ENCODE measurements around the gene CNKSR2.
"Not testable (repeated sequence)": the region's sequence is repeated elsewhere in the genome, so short reads cannot be mapped to it uniquely, and the experiment has no call there.

The CNKSR2 gene

GRCh38 chrX:21469071-21469470, 94.9 kb downstream of the CNKSR2 start:
- in situ Hi-C loops (cut with HindIII; ENCODE audit: low sequenced_read_pairs) = no loop called here
- no peak for TF ChIP-seq CTCF (IDR thresholded peaks at IDR 0.05; ENCODE audit: low read depth, low read length, missing control alignments)
- H3K4me3 ChIP-seq (ENCODE audit: low read depth, low read length) = no peak overlapping the region
- DNase-seq (ENCODE audit: low read depth) = no peak

- no peak for TF ChIP-seq CTCF (IDR thresholded peaks at IDR 0.05; ENCODE audit: low read depth, low read length, missing control alignments)
- in situ Hi-C loops (cut with HindIII; ENCODE audit: low sequenced_read_pairs) = no loop called here
- DNase-seq (ENCODE audit: low read depth) = no peak
- H3K4me3 ChIP-seq (ENCODE audit: low read depth, low read length) = no peak overlapping the region
These were observed 102.7 kb downstream of the CNKSR2 start for GRCh38 chrX:21476909-21477308.

GRCh38 chrX:21479695-21480270, 105.6 kb downstream of the CNKSR2 start:
- peak; percentile 66 for TF ChIP-seq CTCF (IDR thresholded peaks at IDR 0.05; ENCODE audit: low read depth, low read length, missing control alignments)
- in situ Hi-C loops (cut with HindIII; ENCODE audit: low sequenced_read_pairs) = no loop called here
- no peak overlapping the region for H3K4me3 ChIP-seq (ENCODE audit: low read depth, low read length)
- peak; percentile 50 for DNase-seq (ENCODE audit: low read depth)

- no peak overlapping the region for H3K4me3 ChIP-seq (ENCODE audit: low read depth, low read length)
- in situ Hi-C loops (cut with HindIII; ENCODE audit: low sequenced_read_pairs) = no loop called here
- no peak for TF ChIP-seq CTCF (IDR thresholded peaks at IDR 0.05; ENCODE audit: low read depth, low read length, missing control alignments)
- no peak for DNase-seq (ENCODE audit: low read depth)
These were observed 107.5 kb downstream of the CNKSR2 start for GRCh38 chrX:21481761-21482160.

GRCh38 chrX:21484051-21484450, 109.8 kb downstream of the CNKSR2 start:
- DNase-seq (ENCODE audit: low read depth); in situ Hi-C loops (cut with HindIII; ENCODE audit: low sequenced_read_pairs); H3K4me3 ChIP-seq (ENCODE audit: low read depth, low read length): not testable (repeated sequence)

GRCh38 chrX:21487832-21488231, 113.6 kb downstream of the CNKSR2 start:
- no peak for DNase-seq (ENCODE audit: low read depth)

GRCh38 chrX:21490341-21490740, 116.1 kb downstream of the CNKSR2 start:
- peak; percentile 23 for DNase-seq (ENCODE audit: low read depth)
- no peak overlapping the region for H3K4me3 ChIP-seq (ENCODE audit: low read depth, low read length)
- in situ Hi-C loops (cut with HindIII; ENCODE audit: low sequenced_read_pairs) = no loop called here
- TF ChIP-seq CTCF (IDR thresholded peaks at IDR 0.05; ENCODE audit: low read depth, low read length, missing control alignments) = no peak

More at GRCh38 chrX:21487832-21488231, 113.6 kb downstream of the CNKSR2 start:
- in situ Hi-C loops (cut with HindIII; ENCODE audit: low sequenced_read_pairs) = no loop called here
- no peak for TF ChIP-seq CTCF (IDR thresholded peaks at IDR 0.05; ENCODE audit: low read depth, low read length, missing control alignments)
- no peak overlapping the region for H3K4me3 ChIP-seq (ENCODE audit: low read depth, low read length)

Measured in astrocyte of the cerebellum (primary cell).